Ecto neural progenitor cell (in vitro differentiated cells): ENCODE measurements around the gene WSB1.
A peak's percentile ranks its signal among the peaks of the same experiment; 100 is the strongest.

Source experiments
- DNase-seq: peaks from one replicate; pipeline ENCODE4 v3.0.0-alpha.2; 2018; ENCODE audit warnings: low spot score

WSB1 gene

GRCh38 chr17:27339198-27339835 lies 45.4 kb downstream of the WSB1 start:
- no peak for DNase-seq

GRCh38 chr17:27339836-27340550 lies 46.1 kb downstream of the WSB1 start:
- DNase-seq, result no peak

- no peak for DNase-seq
These were observed 46.7 kb downstream of the WSB1 start for GRCh38 chr17:27340575-27340974.

- no peak for DNase-seq
These were observed 47.1 kb downstream of the WSB1 start for GRCh38 chr17:27341041-27341471.

GRCh38 chr17:27342059-27342458 lies 48.1 kb downstream of the WSB1 start:
- DNase-seq, result no peak

GRCh38 chr17:27343294-27343693 lies 49.4 kb downstream of the WSB1 start:
- no peak for DNase-seq

GRCh38 chr17:27343977-27344607 lies 50.2 kb downstream of the WSB1 start:
- DNase-seq, result no peak

GRCh38 chr17:27345141-27345904 lies 51.4 kb downstream of the WSB1 start:
- peak; percentile 79 for DNase-seq

- DNase-seq, result no peak
These were observed 52.5 kb downstream of the WSB1 start for GRCh38 chr17:27346228-27346899.

GRCh38 chr17:27348196-27348595 lies 54.3 kb downstream of the WSB1 start:
- no peak for DNase-seq

GRCh38 chr17:27349540-27350021 lies 55.7 kb downstream of the WSB1 start:
- no peak for DNase-seq

- DNase-seq, result no peak
These were observed 57.8 kb downstream of the WSB1 start for GRCh38 chr17:27351759-27352158.

GRCh38 chr17:27352448-27353032 lies 58.6 kb downstream of the WSB1 start:
- DNase-seq, result no peak

GRCh38 chr17:27353033-27353460 lies 59.1 kb downstream of the WSB1 start:
- DNase-seq, result no peak

- peak; percentile 97 for DNase-seq
These were observed 59.6 kb downstream of the WSB1 start for GRCh38 chr17:27353461-27354050.

GRCh38 chr17:27354051-27354490 lies 60.2 kb downstream of the WSB1 start:
- no peak for DNase-seq

- DNase-seq, result no peak
These were observed 60.7 kb downstream of the WSB1 start for GRCh38 chr17:27354491-27355081.

- DNase-seq, result no peak
These were observed 61.5 kb downstream of the WSB1 start for GRCh38 chr17:27355419-27355818.

- no peak for DNase-seq
These were observed 62.3 kb downstream of the WSB1 start for GRCh38 chr17:27356091-27356705.

- no peak for DNase-seq
These were observed 63.3 kb downstream of the WSB1 start for GRCh38 chr17:27357236-27357635.
